Cardiac muscle cell (in vitro differentiated cells and primary cell): Measurements from ENCODE around the gene ABCA7. TPM values are rescaled to one million over a fixed set of nuclear protein-coding genes. Genes with fewer than 3 reads are reported as not detected.
A peak's percentile ranks its signal among the peaks of the same experiment; 100 is the strongest.
"Not testable (repeated sequence)": the region's sequence is repeated elsewhere in the genome, so short reads cannot be mapped to it uniquely, and the experiment has no call there.

Experiments used
- DNase-seq, 2 donors: peaks; one replicate each; pipeline versions ENCODE4 v3.0.0 to v3.0.0-alpha.2; 2010 to 2017; ENCODE audit warnings: low read depth in 1 of 2, low spot score in 1 of 2
- H3K27ac ChIP-seq: fragments of 200-600 bp; sonication (generic); 2 replicates; pipeline ENCODE4 v1.5.1; 2016
- H3K27me3 ChIP-seq: fragments of 200-600 bp; sonication (generic); 2 replicates; pipeline ENCODE4 v1.6.0; 2016; ENCODE audit warnings: control low read depth
- H3K36me3 ChIP-seq: fragments of 200-600 bp; sonication (generic); 2 replicates; pipeline ENCODE4 v1.5.1; 2016; ENCODE audit warnings: control low read depth
- H3K4me1 ChIP-seq: fragments of 200-600 bp; sonication (generic); 2 replicates; pipeline ENCODE4 v1.8.1; 2017; ENCODE audit warnings: low read depth, mild to moderate bottlenecking, mixed run types
- H3K4me3 ChIP-seq: fragments of 200-600 bp; sonication (generic); 2 replicates; pipeline ENCODE4 v1.5.1; 2016; ENCODE audit warnings: mild to moderate bottlenecking
- H3K9me3 ChIP-seq: fragments of 200-600 bp; sonication (generic); 2 replicates; pipeline ENCODE4 v1.5.1; 2017; ENCODE audit warnings: low read depth, mild to moderate bottlenecking, control low read depth
- polyA plus RNA-seq: library from polyadenylated mRNA; unstranded; fragments of >200 nt; fragmentation: Nextera tagmentation; extraction: Ambion mirVana; gene quantifications from 2 replicates; pipeline ENCODE4 v1.2.1, GENCODE V29; 2016
- total RNA-seq: library from RNA; depleted of rRNA; stranded (reverse); fragments of >200 nt; gene quantifications from 2 replicates; pipeline ENCODE4 v1.2.3, GENCODE V29; 2016
- TF ChIP-seq, protein P1 (sequence below): IDR thresholded peaks from 2 replicates; pipeline ENCODE4 v1.5.1; 2012; ENCODE audit warnings: low read depth, mild to moderate bottlenecking, low read length

ABCA7 gene
- total and polyA plus RNA-seq, 2 experiments from 2014 or later = 44.0 to 60.4 TPM

DNA sequence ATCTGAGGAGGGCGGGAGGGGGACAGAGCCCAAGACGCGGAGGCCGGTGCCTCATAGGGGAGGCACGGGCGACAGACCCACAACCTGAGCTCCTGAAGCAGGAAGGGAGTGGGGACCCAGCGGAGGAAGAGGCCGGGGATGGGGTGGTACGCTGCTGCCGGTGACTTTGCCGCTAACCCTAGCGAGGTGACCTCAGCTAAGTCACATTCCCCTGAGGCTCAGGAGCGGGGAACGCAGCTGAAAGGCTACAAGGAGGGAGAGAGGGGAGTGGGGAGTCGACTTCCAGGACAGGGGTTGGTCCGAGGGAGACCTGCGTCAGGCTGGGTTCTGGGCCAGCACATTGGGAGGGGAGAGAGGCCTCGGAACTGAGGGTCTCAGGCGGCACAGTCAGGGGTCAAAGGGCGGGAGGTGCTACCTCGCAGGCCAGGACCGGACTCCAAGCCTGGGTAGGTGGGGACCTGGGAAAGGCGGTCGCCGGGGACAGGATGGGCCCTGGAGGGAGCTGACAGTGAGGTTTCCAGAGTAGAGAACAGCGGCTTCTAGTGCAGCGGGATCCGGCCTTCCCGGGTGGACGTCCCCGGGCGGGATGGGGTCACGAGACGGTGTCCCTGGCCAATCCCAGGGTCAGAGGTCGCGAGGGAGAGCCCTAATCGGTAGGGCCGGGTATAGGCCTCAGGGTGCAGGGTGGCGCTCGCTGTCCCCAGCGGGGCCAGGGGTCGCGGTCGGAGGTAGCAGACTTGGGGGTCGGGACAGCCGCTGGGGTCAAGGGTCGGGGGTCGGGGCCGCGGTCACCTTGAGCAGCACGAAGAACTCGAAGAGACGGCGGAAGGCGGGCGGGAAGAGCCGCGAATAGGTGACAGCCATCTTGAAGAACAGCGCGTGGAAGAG lies 19.7 kb upstream of the ABCA7 start:
- TF ChIP-seq, protein P1, sequence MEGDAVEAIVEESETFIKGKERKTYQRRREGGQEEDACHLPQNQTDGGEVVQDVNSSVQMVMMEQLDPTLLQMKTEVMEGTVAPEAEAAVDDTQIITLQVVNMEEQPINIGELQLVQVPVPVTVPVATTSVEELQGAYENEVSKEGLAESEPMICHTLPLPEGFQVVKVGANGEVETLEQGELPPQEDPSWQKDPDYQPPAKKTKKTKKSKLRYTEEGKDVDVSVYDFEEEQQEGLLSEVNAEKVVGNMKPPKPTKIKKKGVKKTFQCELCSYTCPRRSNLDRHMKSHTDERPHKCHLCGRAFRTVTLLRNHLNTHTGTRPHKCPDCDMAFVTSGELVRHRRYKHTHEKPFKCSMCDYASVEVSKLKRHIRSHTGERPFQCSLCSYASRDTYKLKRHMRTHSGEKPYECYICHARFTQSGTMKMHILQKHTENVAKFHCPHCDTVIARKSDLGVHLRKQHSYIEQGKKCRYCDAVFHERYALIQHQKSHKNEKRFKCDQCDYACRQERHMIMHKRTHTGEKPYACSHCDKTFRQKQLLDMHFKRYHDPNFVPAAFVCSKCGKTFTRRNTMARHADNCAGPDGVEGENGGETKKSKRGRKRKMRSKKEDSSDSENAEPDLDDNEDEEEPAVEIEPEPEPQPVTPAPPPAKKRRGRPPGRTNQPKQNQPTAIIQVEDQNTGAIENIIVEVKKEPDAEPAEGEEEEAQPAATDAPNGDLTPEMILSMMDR = no peak
- peaks cover 35% of the 10 kb centered on the region for H3K4me1 ChIP-seq

DNA sequence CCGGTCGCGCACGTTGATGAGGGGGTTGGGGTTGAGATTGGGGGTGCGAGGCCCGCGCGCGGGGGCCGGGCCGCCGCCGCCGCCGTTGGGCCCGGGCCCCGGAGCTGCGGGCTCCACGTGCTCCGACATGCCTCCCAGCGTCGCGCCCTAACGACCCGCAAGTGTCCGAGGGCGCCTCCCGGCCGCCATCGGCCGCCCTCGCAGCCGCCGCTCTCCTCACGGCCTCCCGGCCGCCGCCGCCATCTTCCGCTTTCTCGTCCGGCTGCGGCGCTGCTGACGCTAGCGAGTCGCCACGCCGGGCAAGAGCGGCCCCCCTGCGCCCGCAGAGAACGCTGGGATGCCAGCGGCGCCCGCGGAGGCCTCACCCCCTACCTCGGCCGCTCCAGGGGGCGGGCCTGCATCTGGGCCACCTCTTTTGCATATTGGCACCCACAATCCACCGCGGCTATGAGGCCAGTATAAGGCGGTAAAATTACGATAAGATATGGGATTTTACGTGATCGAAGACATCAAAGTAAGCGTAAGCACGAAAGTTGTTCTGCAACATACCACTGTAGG lies 19.0 kb upstream of the ABCA7 start, which contains the start of gene TMEM259:
TMEM259 (minus strand) TSS at position 256 of the 558 bp plus-strand sequence; CDS start at position 129, 127 bp downstream.
- DNase-seq = peak; percentile 99
- H3K27ac ChIP-seq = peak within 1 kb of the TSS; percentile 99
- H3K27me3 ChIP-seq = no peaks in the 10 kb centered on the region
- H3K4me1 ChIP-seq = peaks cover 35% of the 10 kb centered on the region
- H3K9me3 ChIP-seq = no peaks in the 10 kb centered on the region
- H3K4me3 ChIP-seq = peak within 1 kb of the TSS; percentile 85
- no peaks in the 10 kb centered on the region for H3K36me3 ChIP-seq
- TF ChIP-seq, protein P1 = no peak

More for the DNA sequence above, 19.7 kb upstream of the ABCA7 start:
- no peak for DNase-seq
- Histone ChIP-seq H3K27me3 (no peaks in the 10 kb centered on the region), H3K27ac (peak overlapping the region; percentile 99), H3K36me3 (no peaks in the 10 kb centered on the region), H3K9me3 (no peaks in the 10 kb centered on the region), H3K4me3 (peak overlapping the region; percentile 85)

DNA sequence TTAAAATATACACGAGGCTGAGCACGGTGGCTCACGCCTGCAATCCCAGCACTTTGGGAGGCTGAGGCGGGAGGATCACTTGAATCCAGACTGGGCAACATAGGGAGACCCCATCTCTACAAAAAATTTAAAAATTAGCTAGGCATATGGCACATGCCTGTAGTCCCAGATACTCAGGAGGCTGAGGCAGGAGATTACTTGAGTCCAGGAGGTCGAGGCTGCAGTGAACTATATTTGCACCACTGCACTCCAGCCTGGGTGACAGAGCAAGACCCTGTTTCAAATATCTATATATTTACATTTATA lies 16.1 kb upstream of the ABCA7 start:
- DNase-seq, H3K9me3 ChIP-seq, H3K36me3 ChIP-seq, H3K4me3 ChIP-seq, H3K27ac ChIP-seq, H3K27me3 ChIP-seq: not testable (repeated sequence)
- peaks cover 10% of the 10 kb centered on the region for H3K4me1 ChIP-seq

DNA sequence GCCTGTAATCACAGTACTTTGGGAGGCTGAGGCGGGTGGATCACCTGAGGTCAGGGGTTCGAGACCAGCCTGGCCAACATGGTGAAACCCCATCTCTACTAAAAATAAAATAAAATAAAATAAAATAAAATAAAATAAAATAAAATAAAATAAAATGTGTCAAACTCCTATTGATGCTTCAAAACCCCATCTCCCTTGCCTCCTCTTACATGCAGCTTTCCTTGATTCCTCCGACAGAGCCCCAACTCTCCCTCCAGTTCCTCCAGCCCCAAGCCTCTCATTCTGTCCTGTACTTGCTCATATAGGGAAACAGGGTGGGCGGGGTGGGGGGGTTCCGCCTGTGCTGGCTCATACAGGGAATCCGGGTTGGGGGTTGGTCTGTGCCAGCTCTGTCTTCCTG lies 14.8 kb upstream of the ABCA7 start:
- H3K36me3 ChIP-seq, H3K4me1 ChIP-seq, H3K4me3 ChIP-seq, H3K9me3 ChIP-seq, DNase-seq, H3K27me3 ChIP-seq: not testable (repeated sequence)
- peak overlapping the region; percentile 100 for H3K27ac ChIP-seq

DNA sequence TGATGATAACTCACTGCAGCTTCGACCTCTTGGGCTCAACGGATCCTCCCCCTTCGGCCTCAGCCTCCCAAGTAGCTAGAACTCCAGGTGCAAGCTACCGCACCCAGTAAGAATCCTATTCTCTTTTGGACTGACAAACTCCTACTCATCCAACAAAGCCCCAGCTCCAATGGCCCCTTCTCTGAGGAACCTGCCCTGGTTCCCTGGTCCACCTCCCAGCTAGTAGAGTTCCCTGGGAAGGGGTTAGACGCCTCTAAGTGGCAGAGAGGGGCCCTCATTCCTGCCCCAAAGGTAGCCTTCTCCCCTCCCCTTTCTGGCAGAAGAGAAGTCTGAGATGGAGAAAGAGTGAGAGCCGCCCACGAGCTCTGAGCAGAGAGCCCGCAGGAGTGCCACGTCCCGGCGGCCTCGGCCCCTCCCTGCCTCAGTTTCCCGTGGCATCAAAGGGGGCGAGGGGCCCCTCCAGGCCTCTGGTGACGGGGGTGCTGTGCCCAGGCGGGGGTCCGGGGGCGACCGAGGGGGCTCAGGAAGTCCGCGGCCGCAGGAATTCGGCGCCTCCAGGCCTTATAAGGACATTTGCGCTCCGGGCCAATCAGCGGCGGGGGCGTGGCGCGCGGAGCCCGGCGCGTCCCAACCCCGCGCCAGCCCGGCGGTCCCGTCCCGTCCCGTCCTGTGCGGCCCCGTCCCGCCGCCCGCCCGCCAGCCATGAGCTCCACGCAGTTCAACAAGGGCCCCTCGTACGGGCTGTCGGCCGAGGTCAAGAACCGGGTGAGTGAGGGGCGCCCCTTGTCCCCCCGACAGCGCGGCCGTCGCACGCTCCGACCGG lies 13.7 kb upstream of the ABCA7 start, which contains the start of gene CNN2:
CNN2 (plus strand) TSS at position 649 of the 823 bp plus-strand sequence; CDS start at position 703, 54 bp downstream.
- Histone ChIP-seq H3K4me1 (no peaks in the 10 kb centered on the region), H3K9me3 (no peaks in the 10 kb centered on the region), H3K36me3 (peaks cover 3% of the 10 kb centered on the region), H3K4me3 (peak within 1 kb of the TSS; percentile 99), H3K27me3 (no peaks in the 10 kb centered on the region), H3K27ac (peak within 1 kb of the TSS; percentile 100)
- TF ChIP-seq, protein P1 = no peak
- peak; percentile 91 to 95 for DNase-seq
